ENCODE data around the gene ARID1A. TPM values are rescaled to one million over a fixed set of nuclear protein-coding genes. Genes with fewer than 3 reads are reported as not detected.
A peak's percentile ranks its signal among the peaks of the same experiment; 100 is the strongest.

ARID1A gene
- polyA plus RNA-seq, 1 donor (not counting 4 experiments of a cell fraction or from before 2014, with no cell fraction given), result 10.2 TPM

DNA sequence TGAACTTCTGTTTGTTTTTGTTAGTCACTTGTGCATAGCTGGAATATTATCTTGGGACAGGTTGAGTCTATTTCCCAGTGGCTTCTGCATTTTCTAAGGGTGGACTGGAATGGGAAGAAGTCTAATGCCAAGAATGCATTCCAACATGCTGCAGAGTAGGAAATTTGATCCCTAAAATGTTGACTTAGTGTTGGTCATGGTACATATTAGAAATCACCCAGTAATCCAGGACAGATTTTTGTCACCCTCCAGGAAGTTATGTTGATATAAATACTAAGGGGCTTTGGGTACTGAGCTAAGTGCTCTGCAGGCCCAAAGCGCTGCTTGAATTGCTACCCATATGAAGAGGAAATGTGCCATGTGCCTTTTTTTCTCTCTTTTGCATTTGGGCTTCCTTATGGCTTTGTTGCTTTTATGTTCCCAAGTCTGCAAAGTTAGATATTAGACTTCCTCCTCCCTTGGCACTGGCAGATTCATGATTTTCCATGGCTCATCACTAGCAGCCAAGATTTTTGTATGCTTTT is 10.0 kb downstream of the ARID1A start:
- H3K27me3 ChIP-seq (ENCODE audit: control insufficient read depth, extremely low read depth, insufficient read depth, low read length), result no peaks in the 10 kb centered on the region
- dilution Hi-C loops (cut with MboI; ENCODE audit: extremely low pct_ligation_motif_present, low sequenced_read_pairs), result no loop called here
- H3K4me1 ChIP-seq (ENCODE audit: control insufficient read depth, extremely low read depth, insufficient read depth, low read length), result peaks cover 37% of the 10 kb centered on the region
- H3K9ac ChIP-seq (ENCODE audit: control insufficient read depth, extremely low read depth, insufficient read depth, low read length), result no peak overlapping the region
- peaks cover 90% of the 10 kb centered on the region for H3K79me2 ChIP-seq (ENCODE audit: control insufficient read depth, insufficient read depth, low read length)
- FAIRE-seq (no peak), DNase-seq (ENCODE audit: low read depth, low spot score) (no peak)
- H2AFZ ChIP-seq (ENCODE audit: control insufficient read depth, low read length), result no peak overlapping the region
- no peaks in the 10 kb centered on the region for H3K9me1 ChIP-seq (ENCODE audit: control insufficient read depth, extremely low read depth, insufficient read depth, low read length)
- peak overlapping the region; percentile 25 for H3K4me2 ChIP-seq (ENCODE audit: control insufficient read depth, extremely low read depth, insufficient read depth, low read depth, low read length)
- peak overlapping the region; percentile 31 for H3K27ac ChIP-seq (ENCODE audit: control insufficient read depth, insufficient read depth, low read length)
- no peak overlapping the region for H3K4me3 ChIP-seq (ENCODE audit: control insufficient read depth in 2 of 3, extremely low read depth in 1 of 3, insufficient read depth in 2 of 3, low read depth in 1 of 3, low read length in 3 of 3)
- TF ChIP-seq EZH2 (IDR thresholded peaks at IDR 0.05; ENCODE audit: low read length), result no peak
- TF ChIP-seq, protein P1, sequence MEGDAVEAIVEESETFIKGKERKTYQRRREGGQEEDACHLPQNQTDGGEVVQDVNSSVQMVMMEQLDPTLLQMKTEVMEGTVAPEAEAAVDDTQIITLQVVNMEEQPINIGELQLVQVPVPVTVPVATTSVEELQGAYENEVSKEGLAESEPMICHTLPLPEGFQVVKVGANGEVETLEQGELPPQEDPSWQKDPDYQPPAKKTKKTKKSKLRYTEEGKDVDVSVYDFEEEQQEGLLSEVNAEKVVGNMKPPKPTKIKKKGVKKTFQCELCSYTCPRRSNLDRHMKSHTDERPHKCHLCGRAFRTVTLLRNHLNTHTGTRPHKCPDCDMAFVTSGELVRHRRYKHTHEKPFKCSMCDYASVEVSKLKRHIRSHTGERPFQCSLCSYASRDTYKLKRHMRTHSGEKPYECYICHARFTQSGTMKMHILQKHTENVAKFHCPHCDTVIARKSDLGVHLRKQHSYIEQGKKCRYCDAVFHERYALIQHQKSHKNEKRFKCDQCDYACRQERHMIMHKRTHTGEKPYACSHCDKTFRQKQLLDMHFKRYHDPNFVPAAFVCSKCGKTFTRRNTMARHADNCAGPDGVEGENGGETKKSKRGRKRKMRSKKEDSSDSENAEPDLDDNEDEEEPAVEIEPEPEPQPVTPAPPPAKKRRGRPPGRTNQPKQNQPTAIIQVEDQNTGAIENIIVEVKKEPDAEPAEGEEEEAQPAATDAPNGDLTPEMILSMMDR (optimal IDR thresholded peaks at IDR 0.05 in 1 of 3, IDR thresholded peaks at IDR 0.05 in 1 of 3, conservative IDR thresholded peaks at IDR 0.05 in 1 of 3; ENCODE audit: extremely low read depth in 1 of 3, insufficient read depth in 2 of 3, low read length in 3 of 3), result no peak
- peaks cover 3 to 10% of the 10 kb centered on the region in 2 experiments for H3K36me3 ChIP-seq (ENCODE audit: control insufficient read depth in 2 of 2, extremely low read depth in 1 of 2, insufficient read depth in 2 of 2, low read length in 2 of 2)
- H4K20me1 ChIP-seq (ENCODE audit: control insufficient read depth, extremely low read depth, insufficient read depth, low read length), result peaks cover 16% of the 10 kb centered on the region
- H3K9me3 ChIP-seq (ENCODE audit: control insufficient read depth, low read depth, low read length), result no peaks in the 10 kb centered on the region

- Histone ChIP-seq H3K79me2 (ENCODE audit: control insufficient read depth, insufficient read depth, low read length) (peaks cover 89% of the 10 kb centered on the region), H3K4me1 (ENCODE audit: control insufficient read depth, extremely low read depth, insufficient read depth, low read length) (peaks cover 32% of the 10 kb centered on the region), H3K36me3 (ENCODE audit: control insufficient read depth in 2 of 2, extremely low read depth in 1 of 2, insufficient read depth in 2 of 2, low read length in 2 of 2) (peaks cover 3 to 10% of the 10 kb centered on the region in 2 experiments), H4K20me1 (ENCODE audit: control insufficient read depth, extremely low read depth, insufficient read depth, low read length) (peaks cover 18% of the 10 kb centered on the region), H3K9me3 (ENCODE audit: control insufficient read depth, low read depth, low read length) (no peaks in the 10 kb centered on the region), H3K27ac (ENCODE audit: control insufficient read depth, insufficient read depth, low read length) (peak overlapping the region; percentile 31), H2AFZ (ENCODE audit: control insufficient read depth, low read length) (no peak overlapping the region), H3K4me2 (ENCODE audit: control insufficient read depth, extremely low read depth, insufficient read depth, low read depth, low read length) (peak overlapping the region; percentile 25), H3K4me3 (ENCODE audit: control insufficient read depth in 2 of 3, extremely low read depth in 1 of 3, insufficient read depth in 2 of 3, low read depth in 1 of 3, low read length in 3 of 3) (no peak overlapping the region), H3K27me3 (ENCODE audit: control insufficient read depth, extremely low read depth, insufficient read depth, low read length) (no peaks in the 10 kb centered on the region), H3K9me1 (ENCODE audit: control insufficient read depth, extremely low read depth, insufficient read depth, low read length) (no peaks in the 10 kb centered on the region), H3K9ac (ENCODE audit: control insufficient read depth, extremely low read depth, insufficient read depth, low read length) (no peak overlapping the region)
- dilution Hi-C loops (cut with MboI; ENCODE audit: extremely low pct_ligation_motif_present, low sequenced_read_pairs), result no loop called here
- FAIRE-seq (no peak), DNase-seq (ENCODE audit: low read depth, low spot score) (no peak)
- TF ChIP-seq EZH2 (IDR thresholded peaks at IDR 0.05; ENCODE audit: low read length), result no peak
- TF ChIP-seq, protein P1 (optimal IDR thresholded peaks at IDR 0.05 in 1 of 3, IDR thresholded peaks at IDR 0.05 in 1 of 3, conservative IDR thresholded peaks at IDR 0.05 in 1 of 3; ENCODE audit: extremely low read depth in 1 of 3, insufficient read depth in 2 of 3, low read length in 3 of 3), result no peak
Observed at GRCh38 chr1:26706315-26706714, 10.5 kb downstream of the ARID1A start.

All from keratinocyte (primary cell).